Keratinocyte (primary cell): Measurements from ENCODE around the gene KLHL29. TPM values are rescaled to one million over a fixed set of nuclear protein-coding genes. Genes with fewer than 3 reads are reported as not detected.

ENCODE experiments used
- DNase-seq: peaks from one replicate; pipeline ENCODE4 v3.0.0-alpha.2; 2011; ENCODE audit warnings: low read depth, missing footprints, low spot score
- FAIRE-seq: peaks from 2 replicates; lab custom pipeline; 2011; peaks lifted over from hg19 to GRCh38; lab: Jason Lieb, UNC
- H2AFZ ChIP-seq: 2 replicates; pipeline ENCODE4 v1.6.0; 2012; ENCODE audit warnings: low read length, control low read depth, inconsistent platforms; ENCODE audit not compliant: control insufficient read depth
- H3K27ac ChIP-seq: 2 replicates; pipeline ENCODE4 v1.5.1; 2011; ENCODE audit warnings: low read length; ENCODE audit not compliant: control insufficient read depth, insufficient read depth
- H3K27me3 ChIP-seq: 3 replicates; pipeline ENCODE4 v1.6.0; 2011; ENCODE audit warnings: low read length; ENCODE audit not compliant: control insufficient read depth, insufficient read depth; ENCODE audit errors: extremely low read depth
- H3K36me3 ChIP-seq, 2 experiments: 2 replicates in 1 of 2; 3 replicates in 1 of 2; pipeline ENCODE4 v1.5.1; 2011; ENCODE audit warnings: low read length in 2 of 2, mild to moderate bottlenecking in 1 of 2; ENCODE audit not compliant: control insufficient read depth in 2 of 2, insufficient read depth in 2 of 2; ENCODE audit errors: extremely low read depth in 1 of 2
- H3K4me1 ChIP-seq: 3 replicates; pipeline ENCODE4 v1.5.1; 2011; ENCODE audit warnings: low read length; ENCODE audit not compliant: control insufficient read depth, insufficient read depth; ENCODE audit errors: extremely low read depth
- H3K4me2 ChIP-seq: 3 replicates; pipeline ENCODE4 v1.6.0; 2011; ENCODE audit warnings: low read depth, low read length; ENCODE audit not compliant: control insufficient read depth, insufficient read depth; ENCODE audit errors: extremely low read depth
- H3K4me3 ChIP-seq, 3 experiments: fragments of 200-600 bp in 1 of 3; sonication (generic) in 1 of 3; 2 replicates in 2 of 3; 3 replicates in 1 of 3; pipeline ENCODE4 v1.5.1; 2011 to 2016; ENCODE audit warnings: low read length in 3 of 3, mild to moderate bottlenecking in 3 of 3, control low read depth in 2 of 3, inconsistent platforms in 1 of 3, low read depth in 1 of 3, mixed read lengths in 1 of 3, mixed run types in 1 of 3, moderate library complexity in 1 of 3; ENCODE audit not compliant: control insufficient read depth in 2 of 3, insufficient read depth in 2 of 3; ENCODE audit errors: extremely low read depth in 1 of 3
- H3K79me2 ChIP-seq: 2 replicates; pipeline ENCODE4 v1.6.0; 2012; ENCODE audit warnings: low read length; ENCODE audit not compliant: control insufficient read depth, insufficient read depth
- H3K9ac ChIP-seq: 3 replicates; pipeline ENCODE4 v1.6.0; 2011; ENCODE audit warnings: low read length; ENCODE audit not compliant: control insufficient read depth, insufficient read depth; ENCODE audit errors: extremely low read depth
- H3K9me1 ChIP-seq: 3 replicates; pipeline ENCODE4 v1.6.0; 2011; ENCODE audit warnings: low read length; ENCODE audit not compliant: control insufficient read depth, insufficient read depth; ENCODE audit errors: extremely low read depth
- H3K9me3 ChIP-seq: 2 replicates; pipeline ENCODE4 v1.5.1; 2012; ENCODE audit warnings: low read depth, low read length; ENCODE audit not compliant: control insufficient read depth
- H4K20me1 ChIP-seq: 3 replicates; pipeline ENCODE4 v1.6.0; 2011; ENCODE audit warnings: low read length; ENCODE audit not compliant: control insufficient read depth, insufficient read depth; ENCODE audit errors: extremely low read depth
- EZH2 ChIP-seq: IDR thresholded peaks from one replicate; pipeline ENCODE4 v1.6.1; 2012; ENCODE audit warnings: inconsistent platforms, mild to moderate bottlenecking, low read length, moderate library complexity
- dilution Hi-C: fragments of 300-500 bp; cut with MboI; formaldehyde crosslinking; loops from one replicate; pipeline ENCODE4 v1.7.0; 2020; ENCODE audit warnings: low sequenced_read_pairs; ENCODE audit not compliant: extremely low pct_ligation_motif_present
- polyA plus RNA-seq, 5 experiments: library from polyadenylated mRNA; depleted of rRNA in 3 of 5; stranded (reverse) in 3 of 5; stranded (forward) in 1 of 5; unstranded in 1 of 5; fragments of >200 nt; gene quantifications; 1 replicate in 1 of 5; 2 replicates in 3 of 5; 3 replicates in 1 of 5; pipeline versions ENCODE4 v1.2.1 to v1.2.3, GENCODE V29; 2011 to 2012; ENCODE audit warnings: missing spikeins in 2 of 5, low read depth in 1 of 5, low replicate concordance in 1 of 5
- TF ChIP-seq, protein P1 (sequence below), 3 experiments: IDR thresholded peaks in 1 of 3; conservative IDR thresholded peaks in 1 of 3; optimal IDR thresholded peaks in 1 of 3; 2 replicates in 2 of 3; 3 replicates in 1 of 3; pipeline versions ENCODE3 to v1.5.1; 2011; ENCODE audit warnings: low read length in 3 of 3, mild to moderate bottlenecking in 3 of 3, moderate library complexity in 2 of 3, control low read depth in 1 of 3, inconsistent platforms in 1 of 3; ENCODE audit not compliant: insufficient read depth in 2 of 3; ENCODE audit errors: extremely low read depth in 1 of 3

The KLHL29 gene
- polyA plus RNA-seq, 1 donor (not counting 4 experiments of a cell fraction or from before 2014, with no cell fraction given): 4.7 TPM

DNA sequence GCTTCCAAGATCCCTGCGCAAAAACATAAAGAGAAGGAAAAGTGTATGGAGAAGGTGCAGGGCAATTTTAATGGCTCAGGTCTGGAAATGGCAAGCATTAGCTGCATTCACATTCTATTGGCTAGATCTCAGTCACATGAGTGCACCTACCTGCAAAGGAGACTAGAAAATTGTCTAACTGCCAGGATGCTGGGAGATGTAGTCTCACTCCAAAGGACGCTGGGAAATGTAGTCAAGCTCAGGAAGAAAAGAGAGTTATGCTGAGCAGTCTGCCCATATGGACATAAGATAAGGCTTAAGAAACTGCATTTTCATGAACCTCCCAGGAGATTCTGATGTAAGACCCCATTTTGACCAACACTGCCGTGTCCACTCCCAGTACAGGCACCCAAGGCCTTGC is 9.5 kb upstream of the KLHL29 start:
- DNase-seq: no peak
- no peak overlapping the region for H3K4me2 ChIP-seq
- H3K9ac ChIP-seq: no peak overlapping the region
- H4K20me1 ChIP-seq: no peaks in the 10 kb centered on the region
- H3K9me1 ChIP-seq: no peaks in the 10 kb centered on the region
- H3K27me3 ChIP-seq: no peaks in the 10 kb centered on the region
- no peaks in the 10 kb centered on the region for H3K36me3 ChIP-seq
- dilution Hi-C loops: no loop called here
- H2AFZ ChIP-seq: no peak overlapping the region
- no peaks in the 10 kb centered on the region for H3K9me3 ChIP-seq
- H3K27ac ChIP-seq: no peak overlapping the region
- no peak for TF ChIP-seq EZH2
- TF ChIP-seq, protein P1, sequence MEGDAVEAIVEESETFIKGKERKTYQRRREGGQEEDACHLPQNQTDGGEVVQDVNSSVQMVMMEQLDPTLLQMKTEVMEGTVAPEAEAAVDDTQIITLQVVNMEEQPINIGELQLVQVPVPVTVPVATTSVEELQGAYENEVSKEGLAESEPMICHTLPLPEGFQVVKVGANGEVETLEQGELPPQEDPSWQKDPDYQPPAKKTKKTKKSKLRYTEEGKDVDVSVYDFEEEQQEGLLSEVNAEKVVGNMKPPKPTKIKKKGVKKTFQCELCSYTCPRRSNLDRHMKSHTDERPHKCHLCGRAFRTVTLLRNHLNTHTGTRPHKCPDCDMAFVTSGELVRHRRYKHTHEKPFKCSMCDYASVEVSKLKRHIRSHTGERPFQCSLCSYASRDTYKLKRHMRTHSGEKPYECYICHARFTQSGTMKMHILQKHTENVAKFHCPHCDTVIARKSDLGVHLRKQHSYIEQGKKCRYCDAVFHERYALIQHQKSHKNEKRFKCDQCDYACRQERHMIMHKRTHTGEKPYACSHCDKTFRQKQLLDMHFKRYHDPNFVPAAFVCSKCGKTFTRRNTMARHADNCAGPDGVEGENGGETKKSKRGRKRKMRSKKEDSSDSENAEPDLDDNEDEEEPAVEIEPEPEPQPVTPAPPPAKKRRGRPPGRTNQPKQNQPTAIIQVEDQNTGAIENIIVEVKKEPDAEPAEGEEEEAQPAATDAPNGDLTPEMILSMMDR (optimal IDR thresholded peaks at IDR 0.05 in 1 of 3, IDR thresholded peaks at IDR 0.05 in 1 of 3, conservative IDR thresholded peaks at IDR 0.05 in 1 of 3; ENCODE audit: extremely low read depth in 1 of 3, insufficient read depth in 2 of 3, low read length in 3 of 3): no peak
- no peak for FAIRE-seq
- H3K4me3 ChIP-seq: no peak overlapping the region
- peaks cover 28% of the 10 kb centered on the region for H3K4me1 ChIP-seq
- H3K79me2 ChIP-seq: no peaks in the 10 kb centered on the region

DNA sequence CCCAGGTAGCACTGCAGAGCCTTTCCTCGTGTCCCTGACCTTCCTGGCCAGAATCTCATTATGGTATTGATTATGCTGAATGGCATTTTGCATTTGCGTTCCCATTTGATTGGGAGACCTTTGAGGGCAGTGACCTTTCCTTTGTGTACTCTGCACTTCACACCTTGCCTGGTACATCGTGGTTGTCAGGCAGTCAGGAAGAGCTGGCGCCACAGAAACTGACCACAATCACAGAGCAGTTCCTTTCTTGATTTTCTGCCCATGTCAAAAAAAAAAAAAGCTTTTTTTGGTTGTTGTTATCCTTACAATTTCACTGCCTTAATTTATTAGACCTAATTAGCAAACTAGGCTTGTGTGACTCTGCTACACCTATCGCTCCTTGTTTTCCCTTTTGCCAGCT is 8.9 kb upstream of the KLHL29 start:
- Histone ChIP-seq H3K9ac (no peak overlapping the region), H3K4me1 (peaks cover 34% of the 10 kb centered on the region), H3K4me3 (no peak overlapping the region), H3K9me3 (no peaks in the 10 kb centered on the region), H3K79me2 (no peaks in the 10 kb centered on the region), H3K4me2 (no peak overlapping the region), H4K20me1 (no peaks in the 10 kb centered on the region), H3K27me3 (no peaks in the 10 kb centered on the region), H3K9me1 (no peaks in the 10 kb centered on the region), H3K36me3 (no peaks in the 10 kb centered on the region), H3K27ac (no peak overlapping the region), H2AFZ (no peak overlapping the region)
- DNase-seq (no peak), FAIRE-seq (no peak)
- dilution Hi-C loops: no loop called here
- TF ChIP-seq EZH2: no peak
- TF ChIP-seq, protein P1 (optimal IDR thresholded peaks at IDR 0.05 in 1 of 3, IDR thresholded peaks at IDR 0.05 in 1 of 3, conservative IDR thresholded peaks at IDR 0.05 in 1 of 3; ENCODE audit: extremely low read depth in 1 of 3, insufficient read depth in 2 of 3, low read length in 3 of 3): no peak
